ENCODE measurements around the gene PINK1. TPM values are rescaled to one million over a fixed set of nuclear protein-coding genes. Genes with fewer than 3 reads are reported as not detected.

The PINK1 gene
- total RNA-seq = 10 to 100 TPM; 10.8 to 16.2 (median 15.0) TPM
- total RNA-seq (2013) = 16.9 TPM

- Histone ChIP-seq H3K27me3 (ENCODE audit: control insufficient read depth, insufficient read depth, low read length) (no peaks in the 10 kb centered on the region), H3K36me3 (ENCODE audit: control insufficient read depth, insufficient read depth, low read length) (peaks cover 3% of the 10 kb centered on the region), H3K4me3 (ENCODE audit: low read length) (peak within 1 kb of the TSS; percentile 45), H3K9me3 (ENCODE audit: control insufficient read depth, insufficient read depth, low read length) (no peaks in the 10 kb centered on the region), H3K4me1 (ENCODE audit: control insufficient read depth, insufficient read depth, low read length) (peaks cover 16% of the 10 kb centered on the region), H3K27ac (ENCODE audit: low read length) (peak within 1 kb of the TSS; percentile 51)
- intact Hi-C loops (cut with micrococcal nuclease) = loop anchor here (2.0 kb wide), 1 partner anchor 111 kb away; no protein-coding TSS in a partner anchor
- H3K9me3 Mint-ChIP-seq = no peaks in the 10 kb centered on the region
- ATAC-seq (peak; percentile 87 to 95 (median 87)), DNase-seq (peak; percentile 87 to 95)
- peaks cover 10 to 15% of the 10 kb centered on the region in 2 donors for H3K4me1 Mint-ChIP-seq
- H3K27ac Mint-ChIP-seq = peak within 1 kb of the TSS; percentile 80 to 87
- peak; percentile 97 for TF ChIP-seq CTCF (IDR thresholded peaks at IDR 0.05)
- H3K36me3 Mint-ChIP-seq = no peaks in the 10 kb centered on the region
- peak within 1 kb of the TSS; percentile 93 for H3K4me3 Mint-ChIP-seq
- 1% methylated on average over 93 of the region's 93 CpGs for WGBS (ENCODE audit: insufficient coverage)
- H3K27me3 Mint-ChIP-seq (ENCODE audit: low read depth in 2 of 2) = peaks cover 2 to 9% of the 10 kb centered on the region in 2 donors
These were observed at the start of gene PINK1 for GRCh38 chr1:20633190-20634064. Gene PINK1 (plus strand): TSS chr1:20633458. CDS start chr1:20633549, 91 bp downstream.

GRCh38 chr1:20584890-20585289 is 48.4 kb upstream of the PINK1 start:
- Mint-ChIP-seq H3K27ac (no peak overlapping the region), H3K36me3 (no peaks in the 10 kb centered on the region), H3K9me3 (no peaks in the 10 kb centered on the region), H3K4me1 (peaks cover 7 to 11% of the 10 kb centered on the region in 2 donors), H3K4me3 (no peak overlapping the region), H3K27me3 (ENCODE audit: low read depth in 2 of 2) (peaks cover 18 to 26% of the 10 kb centered on the region in 2 donors)
- intact Hi-C loops (cut with micrococcal nuclease) = no loop called here
- ATAC-seq (no peak), DNase-seq (no peak)
- H3K9me3 ChIP-seq (ENCODE audit: control insufficient read depth, insufficient read depth, low read length) = no peaks in the 10 kb centered on the region
- peaks cover 8% of the 10 kb centered on the region for H3K27me3 ChIP-seq (ENCODE audit: control insufficient read depth, insufficient read depth, low read length)
- 11% methylated on average over 2 of the region's 2 CpGs for WGBS (ENCODE audit: insufficient coverage)
- no peak for TF ChIP-seq CTCF (IDR thresholded peaks at IDR 0.05)
- peaks cover 15% of the 10 kb centered on the region for H3K4me1 ChIP-seq (ENCODE audit: control insufficient read depth, insufficient read depth, low read length)
- no peak overlapping the region for H3K4me3 ChIP-seq (ENCODE audit: low read length)
- no peaks in the 10 kb centered on the region for H3K36me3 ChIP-seq (ENCODE audit: control insufficient read depth, insufficient read depth, low read length)
- no peak overlapping the region for H3K27ac ChIP-seq (ENCODE audit: low read length)

GRCh38 chr1:20586953-20587660 is 46.2 kb upstream of the PINK1 start:
- intact Hi-C loops (cut with micrococcal nuclease) = no loop called here
- no peak overlapping the region for H3K4me3 ChIP-seq (ENCODE audit: low read length)
- H3K36me3 ChIP-seq (ENCODE audit: control insufficient read depth, insufficient read depth, low read length) = no peaks in the 10 kb centered on the region
- Mint-ChIP-seq H3K4me1 (peaks cover 12 to 19% of the 10 kb centered on the region in 2 donors), H3K9me3 (no peaks in the 10 kb centered on the region), H3K27me3 (ENCODE audit: low read depth in 2 of 2) (peaks cover 28 to 45% of the 10 kb centered on the region in 2 donors), H3K27ac (no peak overlapping the region), H3K36me3 (no peaks in the 10 kb centered on the region), H3K4me3 (no peak overlapping the region)
- DNase-seq (no peak), ATAC-seq (no peak)
- 86% methylated on average over 8 of the region's 10 CpGs for WGBS (ENCODE audit: insufficient coverage)
- H3K9me3 ChIP-seq (ENCODE audit: control insufficient read depth, insufficient read depth, low read length) = no peaks in the 10 kb centered on the region
- no peak for TF ChIP-seq CTCF (IDR thresholded peaks at IDR 0.05)
- peaks cover 15% of the 10 kb centered on the region for H3K4me1 ChIP-seq (ENCODE audit: control insufficient read depth, insufficient read depth, low read length)
- H3K27ac ChIP-seq (ENCODE audit: low read length) = no peak overlapping the region
- H3K27me3 ChIP-seq (ENCODE audit: control insufficient read depth, insufficient read depth, low read length) = peaks cover 13% of the 10 kb centered on the region
